Measurements from ENCODE around the gene TMPRSS2.
"Not testable (repeated sequence)": the region's sequence is repeated elsewhere in the genome, so short reads cannot be mapped to it uniquely, and the experiment has no call there.

TMPRSS2 gene

GRCh38 chr21:41422546-41423304 lies 85.2 kb downstream of the TMPRSS2 start:
- Histone ChIP-seq H3K4me1 (ENCODE audit: insufficient read depth, low read length, severe bottlenecking) (peaks cover 43% of the 10 kb centered on the region), H3K9me2 (ENCODE audit: low read depth, low read length) (no peaks in the 10 kb centered on the region), H2AFZ (ENCODE audit: low read length) (no peak overlapping the region), H3F3A (ENCODE audit: insufficient read depth, low read length) (no peaks in the 10 kb centered on the region), H3K4me3 (ENCODE audit: low read depth, low read length, poor library complexity, severe bottlenecking) (no peak overlapping the region), H3K9me3 (ENCODE audit: low read length) (peaks cover 3% of the 10 kb centered on the region; the same call in 1 of the 2 replicates), H3K27me3 (ENCODE audit: insufficient read depth, low read length) (no peaks in the 10 kb centered on the region), H3K27ac (ENCODE audit: low read depth, low read length, poor library complexity, severe bottlenecking) (no peak overlapping the region), H3K79me2 (ENCODE audit: insufficient read depth, low read length) (no peaks in the 10 kb centered on the region), H4K20me1 (ENCODE audit: insufficient read depth, low read length) (no peaks in the 10 kb centered on the region), H3K36me3 (ENCODE audit: insufficient read depth, low read length) (no peaks in the 10 kb centered on the region), H3K9ac (ENCODE audit: low read length) (no peak overlapping the region), H3K4me2 (ENCODE audit: low read length) (no peak overlapping the region)
- TF ChIP-seq EZH2 (IDR thresholded peaks at IDR 0.05; ENCODE audit: borderline replicate concordance, low read length) (no peak), CTCF (IDR thresholded peaks at IDR 0.05; ENCODE audit: low read length) (no peak)

- not testable (repeated sequence) for H2AFZ ChIP-seq (ENCODE audit: low read length); H3F3A ChIP-seq (ENCODE audit: insufficient read depth, low read length); H4K20me1 ChIP-seq (ENCODE audit: insufficient read depth, low read length); H3K27me3 ChIP-seq (ENCODE audit: insufficient read depth, low read length); H3K4me2 ChIP-seq (ENCODE audit: low read length); H3K9me2 ChIP-seq (ENCODE audit: low read depth, low read length); H3K27ac ChIP-seq (ENCODE audit: low read depth, low read length, poor library complexity, severe bottlenecking); H3K9me3 ChIP-seq (ENCODE audit: low read length); H3K36me3 ChIP-seq (ENCODE audit: insufficient read depth, low read length); H3K79me2 ChIP-seq (ENCODE audit: insufficient read depth, low read length); H3K9ac ChIP-seq (ENCODE audit: low read length)
- Histone ChIP-seq H3K4me1 (ENCODE audit: insufficient read depth, low read length, severe bottlenecking) (peaks cover 28% of the 10 kb centered on the region), H3K4me3 (ENCODE audit: low read depth, low read length, poor library complexity, severe bottlenecking) (peak overlapping the region; percentile 66)
Measured at GRCh38 chr21:41420998-41421397, 87.0 kb downstream of the TMPRSS2 start.

GRCh38 chr21:41419921-41420862 lies 87.8 kb downstream of the TMPRSS2 start:
- Histone ChIP-seq H3K79me2 (ENCODE audit: insufficient read depth, low read length) (no peaks in the 10 kb centered on the region), H3K4me2 (ENCODE audit: low read length) (peak overlapping the region; percentile 97), H2AFZ (ENCODE audit: low read length) (0 out of 2 replicates have a peak overlapping the region, but pooled peaks have one; percentile 10), H3F3A (ENCODE audit: insufficient read depth, low read length) (no peaks in the 10 kb centered on the region), H3K4me1 (ENCODE audit: insufficient read depth, low read length, severe bottlenecking) (peaks cover 22% of the 10 kb centered on the region), H3K9me2 (ENCODE audit: low read depth, low read length) (no peaks in the 10 kb centered on the region), H3K9me3 (ENCODE audit: low read length) (peaks cover 3% of the 10 kb centered on the region; the same call in 1 of the 2 replicates), H3K4me3 (ENCODE audit: low read depth, low read length, poor library complexity, severe bottlenecking) (peak overlapping the region; percentile 66), H3K27ac (ENCODE audit: low read depth, low read length, poor library complexity, severe bottlenecking) (no peak overlapping the region), H3K27me3 (ENCODE audit: insufficient read depth, low read length) (no peaks in the 10 kb centered on the region), H3K36me3 (ENCODE audit: insufficient read depth, low read length) (no peaks in the 10 kb centered on the region), H4K20me1 (ENCODE audit: insufficient read depth, low read length) (no peaks in the 10 kb centered on the region), H3K9ac (ENCODE audit: low read length) (peak overlapping the region; percentile 76)
- TF ChIP-seq EZH2 (IDR thresholded peaks at IDR 0.05; ENCODE audit: borderline replicate concordance, low read length) = no peak
- no peak for TF ChIP-seq CTCF (IDR thresholded peaks at IDR 0.05; ENCODE audit: low read length)
